Endothelial cell of umbilical vein (primary cell): ENCODE measurements around the gene FOXF1. TPM values are rescaled to one million over a fixed set of nuclear protein-coding genes. Genes with fewer than 3 reads are reported as not detected.
A peak's percentile ranks its signal among the peaks of the same experiment; 100 is the strongest.

Source experiments
- BruUV-seq: library from RNA; stranded (reverse); fragments of 400-500 nt; replicated peaks from 2 replicates; lab custom pipeline; 2021; lab: Mats Ljungman, UMichigan
- CTCF ChIA-PET: fragments of 300-600, 350-600 bp; sonication (Branson Sonifier 250); formaldehyde crosslinking; loops from one replicate; lab custom pipeline; 2021; ENCODE audit warnings: antibody characterized with exemption, inconsistent platforms; lab: Charles Lee
- POLR2A ChIA-PET: fragments of 300-600, 350-600 bp; sonication (Branson Sonifier 250); formaldehyde crosslinking; loops from one replicate; lab custom pipeline; 2021; ENCODE audit warnings: antibody characterized with exemption, inconsistent platforms; lab: Charles Lee
- DNase-seq: peaks from one replicate; pipeline ENCODE4 v3.0.0-alpha.2; 2011; ENCODE audit warnings: low read depth, low spot score
- FAIRE-seq: peaks from 2 replicates; lab custom pipeline; 2011; peaks lifted over from hg19 to GRCh38; lab: Jason Lieb, UNC
- H2AFZ ChIP-seq: 2 replicates; pipeline ENCODE4 v1.6.0; 2012; ENCODE audit warnings: low read depth, low read length, control low read depth, inconsistent platforms
- H3K27ac ChIP-seq: 2 replicates; pipeline ENCODE4 v1.5.1; 2011; ENCODE audit warnings: low read depth, mild to moderate bottlenecking, control low read depth, low read length, moderate library complexity; ENCODE audit not compliant: insufficient read depth
- H3K27me3 ChIP-seq, 2 experiments: 2 replicates each; pipeline versions ENCODE4 v1.6.0 to v1.6.1; 2011; ENCODE audit warnings: low read length in 2 of 2, mixed read lengths in 1 of 2; ENCODE audit not compliant: control insufficient read depth in 2 of 2, insufficient read depth in 2 of 2
- H3K36me3 ChIP-seq, 2 experiments: 2 replicates in 1 of 2; 3 replicates in 1 of 2; pipeline ENCODE4 v1.5.1; 2011; ENCODE audit warnings: low read length in 2 of 2, mild to moderate bottlenecking in 1 of 2, moderate library complexity in 1 of 2; ENCODE audit not compliant: control insufficient read depth in 2 of 2, insufficient read depth in 2 of 2; ENCODE audit errors: extremely low read depth in 1 of 2
- H3K4me1 ChIP-seq: 3 replicates; pipeline ENCODE4 v1.5.1; 2011; ENCODE audit warnings: mild to moderate bottlenecking, low read length; ENCODE audit not compliant: control insufficient read depth, insufficient read depth; ENCODE audit errors: extremely low read depth
- H3K4me2 ChIP-seq: 2 replicates; pipeline ENCODE4 v1.6.1; 2011; ENCODE audit warnings: low read length, control low read depth, mixed read lengths; ENCODE audit not compliant: insufficient read depth
- H3K4me3 ChIP-seq, 3 experiments: fragments of 200-600 bp in 1 of 3; sonication (generic), shearing (Covaris generic) in 1 of 3; replicated peaks in 1 of 3; 2 replicates each; pipeline ENCODE4 v1.5.1; 2011 to 2016; ENCODE audit warnings: control low read depth in 3 of 3, low read length in 3 of 3, mild to moderate bottlenecking in 2 of 3, inconsistent platforms in 1 of 3, low read depth in 1 of 3, moderate library complexity in 1 of 3; ENCODE audit not compliant: insufficient read depth in 1 of 3
- H3K79me2 ChIP-seq: 2 replicates; pipeline ENCODE4 v1.6.0; 2012; ENCODE audit warnings: low read length, inconsistent platforms; ENCODE audit not compliant: control insufficient read depth, insufficient read depth
- H3K9ac ChIP-seq: replicated peaks from 2 replicates; pipeline ENCODE3; 2011; ENCODE audit warnings: low read length, control low read depth; ENCODE audit not compliant: insufficient read depth; ENCODE audit errors: extremely low read depth
- H3K9me1 ChIP-seq: replicated peaks from 3 replicates; pipeline ENCODE4 v1.6.0; 2011; ENCODE audit warnings: mild to moderate bottlenecking, low read length; ENCODE audit not compliant: control insufficient read depth, insufficient read depth; ENCODE audit errors: extremely low read depth
- H3K9me3 ChIP-seq: replicated peaks from 2 replicates; pipeline ENCODE4 v1.5.1; 2012; ENCODE audit warnings: low read length, inconsistent platforms; ENCODE audit not compliant: control insufficient read depth, insufficient read depth
- H4K20me1 ChIP-seq: replicated peaks from 2 replicates; pipeline ENCODE3; 2011; ENCODE audit warnings: mild to moderate bottlenecking, low read length; ENCODE audit not compliant: control insufficient read depth, insufficient read depth; ENCODE audit errors: extremely low read depth
- EZH2 ChIP-seq: IDR thresholded peaks from 2 replicates; pipeline ENCODE4 v1.6.1; 2012; ENCODE audit warnings: borderline replicate concordance, low read depth, mild to moderate bottlenecking, moderate library complexity, low read length, inconsistent platforms; ENCODE audit not compliant: severe bottlenecking
- FOS ChIP-seq: IDR thresholded peaks from 2 replicates; pipeline ENCODE4 v1.6.1; 2011; ENCODE audit warnings: mild to moderate bottlenecking, low read length, moderate library complexity, borderline replicate concordance; ENCODE audit not compliant: insufficient read depth
- GATA2 ChIP-seq: IDR thresholded peaks from 2 replicates; pipeline ENCODE4 v1.7.0; 2011; ENCODE audit warnings: low read depth, mild to moderate bottlenecking, moderate library complexity, mixed read lengths, low read length; ENCODE audit not compliant: insufficient read length, insufficient read depth
- MYC ChIP-seq: IDR thresholded peaks from one replicate; pipeline ENCODE4 v1.6.1; 2011; ENCODE audit warnings: mild to moderate bottlenecking, low read depth, low read length
- POLR2AphosphoS5 ChIP-seq: IDR thresholded peaks from 2 replicates; pipeline ENCODE4 v1.6.1; 2012; ENCODE audit warnings: low read depth, mild to moderate bottlenecking, control low read depth, low read length, moderate library complexity; ENCODE audit not compliant: insufficient read depth
- dilution Hi-C: fragments of 300-500 bp; cut with MboI; formaldehyde crosslinking; loops from one replicate; pipeline ENCODE4 v1.15.0; 2019; ENCODE audit warnings: low sequenced_read_pairs; ENCODE audit not compliant: extremely low pct_ligation_motif_present
- intact Hi-C: fragments of 100-400 bp; cut with micrococcal nuclease; formaldehyde crosslinking; loops from one replicate; pipeline ENCODE4 v1.10.0; 2022
- polyA plus RNA-seq, 4 experiments: library from polyadenylated mRNA; depleted of rRNA in 3 of 4; stranded (reverse) in 3 of 4; unstranded in 1 of 4; fragments of >200 nt; gene quantifications; 2 replicates each; pipeline versions ENCODE4 v1.2.1 to v1.2.3, GENCODE V29; 2011 to 2012; ENCODE audit warnings: missing spikeins in 1 of 4
- total RNA-seq: library from RNA; stranded (reverse); gene quantifications from 2 replicates; pipeline ENCODE4 v1.2.3, GENCODE V29; 2021
- TF ChIP-seq, protein P1 (sequence below): IDR thresholded peaks from 2 replicates; pipeline ENCODE4 v1.6.1; 2011; ENCODE audit not compliant: insufficient read depth, insufficient read length
- TF ChIP-seq, protein P2 (sequence below), 2 donors: IDR thresholded peaks; 1 replicate in 1 of 2; 2 replicates in 1 of 2; pipeline ENCODE4 v1.5.1; 2011; ENCODE audit warnings: low read length in 2 of 2, mild to moderate bottlenecking in 2 of 2, moderate library complexity in 2 of 2, control low read depth in 1 of 2, inconsistent platforms in 1 of 2, low read depth in 1 of 2; ENCODE audit not compliant: insufficient read depth in 1 of 2; ENCODE audit errors: extremely low read depth in 1 of 2

The FOXF1 gene
- total and polyA plus RNA-seq, 2 donors (not counting 3 experiments of a cell fraction or from before 2014, with no cell fraction given) = 1.0 to 1.1 TPM

DNA sequence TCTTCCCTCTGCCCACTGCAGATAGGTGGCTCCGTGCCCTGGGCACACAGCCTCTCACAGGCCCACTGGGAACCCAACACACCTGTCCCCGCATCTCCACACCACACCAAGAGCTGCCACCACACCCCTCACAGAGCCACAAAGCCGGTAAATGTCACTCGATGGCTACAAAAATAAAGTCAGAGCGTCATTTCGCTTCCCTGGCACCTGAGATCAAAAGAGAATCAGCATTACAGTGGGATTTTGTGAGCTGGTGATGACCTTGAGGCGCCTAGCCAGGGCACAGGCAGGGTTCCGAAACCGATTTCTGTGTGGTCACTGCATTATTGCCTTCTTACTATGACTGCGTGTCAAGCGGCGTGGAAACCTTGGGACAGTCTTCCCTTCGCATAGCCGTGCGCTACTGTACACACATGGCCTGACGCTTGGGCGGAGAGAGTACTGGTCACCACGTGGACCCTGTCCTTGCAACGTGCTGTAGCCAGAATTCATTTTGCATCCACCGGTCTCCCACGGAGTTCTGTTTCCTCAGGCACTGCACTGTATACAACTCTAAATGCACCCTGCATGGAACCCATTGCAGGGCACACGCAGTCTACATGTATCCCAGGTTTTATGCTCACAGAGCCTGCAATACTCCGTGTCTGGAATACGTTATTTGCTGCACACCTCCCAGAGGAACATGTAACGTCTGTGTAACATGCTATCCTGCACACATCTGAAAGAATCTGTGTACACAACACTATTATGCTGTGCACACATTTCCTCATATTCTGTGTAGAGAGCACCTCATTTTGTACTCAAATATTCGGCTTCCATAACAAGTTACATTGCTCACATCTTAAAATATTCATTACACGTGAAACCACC is 5.8 kb upstream of the FOXF1 start:
- no peaks in the 10 kb centered on the region for H3K79me2 ChIP-seq
- H3K4me2 ChIP-seq = no peak overlapping the region
- DNase-seq (no peak), FAIRE-seq (peak; percentile 37)
- dilution Hi-C loops (no loop called here), intact Hi-C loops (no loop called here)
- TF ChIP-seq, protein P1, sequence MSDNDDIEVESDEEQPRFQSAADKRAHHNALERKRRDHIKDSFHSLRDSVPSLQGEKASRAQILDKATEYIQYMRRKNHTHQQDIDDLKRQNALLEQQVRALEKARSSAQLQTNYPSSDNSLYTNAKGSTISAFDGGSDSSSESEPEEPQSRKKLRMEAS = peak; percentile 26
- TF ChIP-seq MYC = no peak
- TF ChIP-seq, protein P2, sequence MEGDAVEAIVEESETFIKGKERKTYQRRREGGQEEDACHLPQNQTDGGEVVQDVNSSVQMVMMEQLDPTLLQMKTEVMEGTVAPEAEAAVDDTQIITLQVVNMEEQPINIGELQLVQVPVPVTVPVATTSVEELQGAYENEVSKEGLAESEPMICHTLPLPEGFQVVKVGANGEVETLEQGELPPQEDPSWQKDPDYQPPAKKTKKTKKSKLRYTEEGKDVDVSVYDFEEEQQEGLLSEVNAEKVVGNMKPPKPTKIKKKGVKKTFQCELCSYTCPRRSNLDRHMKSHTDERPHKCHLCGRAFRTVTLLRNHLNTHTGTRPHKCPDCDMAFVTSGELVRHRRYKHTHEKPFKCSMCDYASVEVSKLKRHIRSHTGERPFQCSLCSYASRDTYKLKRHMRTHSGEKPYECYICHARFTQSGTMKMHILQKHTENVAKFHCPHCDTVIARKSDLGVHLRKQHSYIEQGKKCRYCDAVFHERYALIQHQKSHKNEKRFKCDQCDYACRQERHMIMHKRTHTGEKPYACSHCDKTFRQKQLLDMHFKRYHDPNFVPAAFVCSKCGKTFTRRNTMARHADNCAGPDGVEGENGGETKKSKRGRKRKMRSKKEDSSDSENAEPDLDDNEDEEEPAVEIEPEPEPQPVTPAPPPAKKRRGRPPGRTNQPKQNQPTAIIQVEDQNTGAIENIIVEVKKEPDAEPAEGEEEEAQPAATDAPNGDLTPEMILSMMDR (IDR thresholded peaks at IDR 0.05; ENCODE audit: extremely low read depth in 1 of 2, insufficient read depth in 1 of 2, low read depth in 1 of 2, low read length in 2 of 2) = no peak
- no peak for TF ChIP-seq GATA2
- TF ChIP-seq POLR2AphosphoS5 = no peak
- no peak for TF ChIP-seq FOS
- TF ChIP-seq EZH2 = no peak
- H3K27me3 ChIP-seq = peaks cover 86 to 94% of the 10 kb centered on the region in 2 experiments
- ChIA-PET POLR2A (no interaction called here), CTCF (interaction anchor here (1.6 kb wide), 1 partner anchor 252 kb away, joined by 6 read pairs; no protein-coding TSS in a partner anchor)
- no peak overlapping the region for H3K4me3 ChIP-seq
- H3K36me3 ChIP-seq = no peaks in the 10 kb centered on the region
- H3K9me3 ChIP-seq = no peaks in the 10 kb centered on the region
- no TSS peak for BruUV-seq
- no peak overlapping the region for H3K9ac ChIP-seq
- no peaks in the 10 kb centered on the region for H3K4me1 ChIP-seq
- no peaks in the 10 kb centered on the region for H3K9me1 ChIP-seq
- H4K20me1 ChIP-seq = no peaks in the 10 kb centered on the region
- no peak overlapping the region for H2AFZ ChIP-seq
- H3K27ac ChIP-seq = no peak overlapping the region
